Testis (tissue), 3 donors: ENCODE results near the gene POLQ. TPM values are rescaled to one million over a fixed set of nuclear protein-coding genes. Genes with fewer than 3 reads are reported as not detected.
"Not testable (repeated sequence)": the region's sequence is repeated elsewhere in the genome, so short reads cannot be mapped to it uniquely, and the experiment has no call there.

ENCODE experiments used
- DNase-seq: peaks from one replicate; pipeline ENCODE4 v3.0.0-alpha.2; 2019
- H3K27ac ChIP-seq, 2 donors: fragments of 200-600 bp; sonication (generic); one replicate each; pipeline ENCODE4 v1.5.1; 2019
- H3K27me3 ChIP-seq: fragments of 200-600 bp; sonication (generic); one replicate; pipeline ENCODE4 v1.5.1; 2019
- H3K36me3 ChIP-seq: fragments of 200-600 bp; sonication (generic); one replicate; pipeline ENCODE4 v1.5.1; 2017; ENCODE audit warnings: low read depth; ENCODE audit errors: missing control alignments
- H3K4me1 ChIP-seq: fragments of 200-600 bp; sonication (generic); one replicate; pipeline ENCODE4 v1.5.1; 2019
- H3K4me3 ChIP-seq, 2 donors: fragments of 200-600 bp; sonication (generic); one replicate each; pipeline ENCODE4 v1.5.1; 2017 to 2019
- H3K9me3 ChIP-seq: fragments of 200-600 bp; sonication (generic); one replicate; pipeline ENCODE4 v1.5.1; 2017
- POLR2A ChIP-seq: fragments of 450-650 bp; IDR thresholded peaks from one replicate; pipeline ENCODE4 v1.6.1; 2017; ENCODE audit warnings: antibody characterized with exemption, mild to moderate bottlenecking, moderate library complexity
- WGBS, 2 donors: methylation state at CpG; one replicate each; pipeline ENCODE4 v1.1.5; 2018; 5-methylcytosine and 5-hydroxymethylcytosine counted together
- intact Hi-C: fragments of 100-400 bp; cut with DNase I; formaldehyde crosslinking; loops from one replicate; pipeline ENCODE4 v1.15.1; 2023; ENCODE audit warnings: low total_unique reads
- polyA plus RNA-seq: library from polyadenylated mRNA; stranded (reverse); fragments of 350-450 nt; fragmentation: Illumina TruSeq; extraction: RNeasy Lipid Tissue Mini Kit (QIAGEN cat#74804); gene quantifications from one replicate; pipeline ENCODE4 v1.2.3, GENCODE V29; 2014; ENCODE audit warnings: low read depth, low replicate concordance; ENCODE audit not compliant: insufficient read depth
- total RNA-seq, 2 donors: library from RNA; depleted of rRNA; stranded (reverse); fragments of >200 nt; gene quantifications; one replicate each; pipeline ENCODE4 v1.2.3, GENCODE V29; 2016
- TF ChIP-seq, protein P1 (sequence below), 3 experiments: fragments of 450-650 bp in 2 of 3; fragments of 200-600 bp in 1 of 3; sonication (generic) in 1 of 3; IDR thresholded peaks; one replicate each; pipeline ENCODE4 v1.5.1; 2016 to 2019; ENCODE audit warnings: antibody characterized with exemption in 3 of 3, mild to moderate bottlenecking in 2 of 3, moderate library complexity in 1 of 3

POLQ gene
- total and polyA plus RNA-seq, 3 donors from 2014 or later, result 3.7 to 12.0 (median 7.7) TPM

DNA sequence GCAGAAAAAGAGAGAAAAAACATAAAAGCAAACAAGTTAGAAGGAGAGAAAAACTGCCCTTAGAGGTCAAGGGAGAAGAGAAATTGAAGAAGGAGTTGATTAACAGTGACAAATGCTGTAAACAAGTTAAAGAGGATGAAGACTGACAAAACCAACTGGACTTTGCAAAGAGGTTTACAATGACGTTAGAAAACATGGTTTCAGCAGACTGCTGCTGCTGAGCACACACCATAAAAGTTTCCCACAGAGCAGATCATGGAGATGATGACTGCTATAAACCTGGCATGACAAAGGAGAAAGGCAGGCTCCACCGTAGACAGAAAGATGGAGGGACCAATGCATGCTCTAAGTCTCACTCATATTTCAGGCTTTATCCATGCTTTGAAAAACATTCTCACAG is 78.7 kb downstream of the POLQ start:
- intact Hi-C loops, result no loop called here
- WGBS, 2 donors, result 51 to 72% methylated on average over 2 of the region's 2 CpGs
- no peaks in the 10 kb centered on the region for H3K27me3 ChIP-seq
- no peak overlapping the region for H3K4me3 ChIP-seq
- TF ChIP-seq, protein P1, sequence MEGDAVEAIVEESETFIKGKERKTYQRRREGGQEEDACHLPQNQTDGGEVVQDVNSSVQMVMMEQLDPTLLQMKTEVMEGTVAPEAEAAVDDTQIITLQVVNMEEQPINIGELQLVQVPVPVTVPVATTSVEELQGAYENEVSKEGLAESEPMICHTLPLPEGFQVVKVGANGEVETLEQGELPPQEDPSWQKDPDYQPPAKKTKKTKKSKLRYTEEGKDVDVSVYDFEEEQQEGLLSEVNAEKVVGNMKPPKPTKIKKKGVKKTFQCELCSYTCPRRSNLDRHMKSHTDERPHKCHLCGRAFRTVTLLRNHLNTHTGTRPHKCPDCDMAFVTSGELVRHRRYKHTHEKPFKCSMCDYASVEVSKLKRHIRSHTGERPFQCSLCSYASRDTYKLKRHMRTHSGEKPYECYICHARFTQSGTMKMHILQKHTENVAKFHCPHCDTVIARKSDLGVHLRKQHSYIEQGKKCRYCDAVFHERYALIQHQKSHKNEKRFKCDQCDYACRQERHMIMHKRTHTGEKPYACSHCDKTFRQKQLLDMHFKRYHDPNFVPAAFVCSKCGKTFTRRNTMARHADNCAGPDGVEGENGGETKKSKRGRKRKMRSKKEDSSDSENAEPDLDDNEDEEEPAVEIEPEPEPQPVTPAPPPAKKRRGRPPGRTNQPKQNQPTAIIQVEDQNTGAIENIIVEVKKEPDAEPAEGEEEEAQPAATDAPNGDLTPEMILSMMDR (IDR thresholded peaks at IDR 0.05), result no peak
- no peak for TF ChIP-seq POLR2A
- no peaks in the 10 kb centered on the region for H3K4me1 ChIP-seq
- no peak for DNase-seq
- no peaks in the 10 kb centered on the region for H3K36me3 ChIP-seq
- H3K27ac ChIP-seq, result no peak overlapping the region
- no peaks in the 10 kb centered on the region for H3K9me3 ChIP-seq

DNA sequence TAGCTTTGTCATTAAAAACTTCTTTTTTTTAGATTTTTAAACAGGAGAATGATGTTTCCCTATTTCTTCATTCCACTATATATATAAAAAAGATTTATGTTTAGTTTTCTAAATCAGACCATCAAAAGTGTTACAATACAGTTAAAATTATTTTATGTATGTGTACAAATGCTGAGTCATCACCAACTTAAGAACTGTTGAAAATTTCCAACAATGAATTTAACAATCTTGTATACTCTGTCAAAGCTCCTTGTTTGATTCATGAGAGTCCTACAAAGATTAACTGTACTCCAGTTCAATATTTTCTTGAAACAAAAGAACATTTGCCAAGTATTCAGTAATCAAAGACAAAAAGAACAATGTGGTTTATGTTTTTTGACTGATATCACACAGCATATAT is 82.0 kb downstream of the POLQ start:
- Histone ChIP-seq H3K27ac (no peak overlapping the region), H3K36me3 (no peaks in the 10 kb centered on the region), H3K4me1 (no peaks in the 10 kb centered on the region), H3K4me3 (no peak overlapping the region), H3K9me3 (no peaks in the 10 kb centered on the region), H3K27me3 (no peaks in the 10 kb centered on the region)
- DNase-seq, result no peak
- intact Hi-C loops, result no loop called here
- no peak for TF ChIP-seq POLR2A
- TF ChIP-seq, protein P1 (IDR thresholded peaks at IDR 0.05), result no peak

DNA sequence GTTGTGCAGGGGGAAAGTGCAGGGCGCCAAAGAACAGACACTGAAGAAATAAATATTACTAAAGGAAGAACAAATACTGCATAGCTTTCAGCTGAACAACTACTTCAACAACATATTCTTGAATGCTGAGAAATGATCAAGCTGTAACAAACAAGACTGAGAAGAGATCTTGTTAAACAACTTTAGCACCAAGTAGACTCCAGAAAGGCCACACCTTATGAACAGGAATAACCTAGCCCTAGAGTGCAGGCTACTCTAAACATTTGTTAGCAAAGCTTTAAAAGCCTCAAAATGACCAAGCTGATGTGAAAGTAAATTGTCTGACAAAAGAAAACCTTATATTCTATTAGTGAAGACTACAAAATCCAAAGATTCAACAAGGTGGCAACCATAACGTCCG is 83.2 kb downstream of the POLQ start:
- no peak for DNase-seq
- Histone ChIP-seq H3K36me3 (no peaks in the 10 kb centered on the region), H3K9me3 (no peaks in the 10 kb centered on the region), H3K4me1 (no peaks in the 10 kb centered on the region), H3K27ac (no peak overlapping the region), H3K4me3 (no peak overlapping the region), H3K27me3 (no peaks in the 10 kb centered on the region)
- 91 to 93% methylated on average over 3 of the region's 3 CpGs for WGBS, 2 donors
- intact Hi-C loops, result no loop called here
- TF ChIP-seq POLR2A, result no peak
- TF ChIP-seq, protein P1 (IDR thresholded peaks at IDR 0.05), result no peak

DNA sequence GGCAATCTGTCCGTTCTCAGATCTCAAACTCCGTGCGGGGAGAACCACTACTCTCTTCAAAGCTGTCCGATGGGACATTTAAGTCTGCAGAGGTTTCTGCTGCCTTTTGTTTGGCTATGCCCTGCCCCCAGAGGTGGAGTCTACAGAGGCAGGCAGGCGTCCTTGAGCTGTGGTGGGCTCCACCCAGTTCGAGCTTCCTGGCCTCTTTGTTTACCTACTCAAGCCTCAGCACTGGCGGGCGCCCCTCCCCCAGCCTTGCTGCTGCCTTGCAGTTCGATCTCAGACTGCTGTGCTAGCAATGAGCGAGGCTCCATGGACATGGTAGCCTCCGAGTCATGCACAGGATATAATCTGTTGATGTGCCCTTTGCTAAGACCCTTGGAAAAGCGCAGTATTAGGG is 94.0 kb downstream of the POLQ start:
- H3K27me3 ChIP-seq, H3K4me3 ChIP-seq, H3K36me3 ChIP-seq, H3K4me1 ChIP-seq, H3K27ac ChIP-seq, H3K9me3 ChIP-seq, DNase-seq, intact Hi-C loops: not testable (repeated sequence)
- WGBS, 2 donors, result 85 to 95% methylated on average over 8 to 12 of the region's 12 CpGs

DNA sequence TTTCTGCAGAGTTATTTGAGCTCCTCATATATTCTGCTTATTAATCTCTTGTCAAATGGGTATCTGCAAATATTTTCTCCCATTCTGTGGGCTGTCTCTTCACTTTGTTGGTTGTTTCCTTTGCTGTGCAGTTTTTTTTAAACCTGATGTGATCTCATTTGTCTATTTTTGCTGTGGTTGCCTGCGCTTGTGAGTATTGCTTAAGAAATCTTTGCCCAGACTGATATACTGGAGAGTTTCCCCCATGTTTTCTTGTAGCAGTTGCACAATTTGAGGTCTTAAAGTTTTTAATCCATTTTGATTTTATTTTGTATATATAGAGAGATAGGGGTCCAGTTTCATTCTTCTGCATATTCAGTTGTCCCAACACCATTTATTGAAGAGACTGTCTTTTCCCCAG is 102.3 kb downstream of the POLQ start:
- DNase-seq, result no peak
- 95 to 100% methylated on average over 1 of the region's 1 CpG for WGBS, 2 donors
- Histone ChIP-seq H3K9me3 (no peaks in the 10 kb centered on the region), H3K4me3 (no peak overlapping the region), H3K36me3 (no peaks in the 10 kb centered on the region), H3K27ac (no peak overlapping the region), H3K4me1 (no peaks in the 10 kb centered on the region), H3K27me3 (no peaks in the 10 kb centered on the region)
- TF ChIP-seq, protein P1 (IDR thresholded peaks at IDR 0.05), result no peak
- TF ChIP-seq POLR2A, result no peak
- intact Hi-C loops, result no loop called here
